K562 (cell line): ENCODE data around the gene PRRT1. TPM values are rescaled to one million over a fixed set of nuclear protein-coding genes. Genes with fewer than 3 reads are reported as not detected.

Experiments used
- CHCHD3 ChIP-seq: fragments of 250-450 bp; sonication (Bioruptor Pico); IDR thresholded peaks from 2 replicates; pipeline ENCODE4 v2.1.2; 2022; ENCODE audit warnings: mild to moderate bottlenecking
- ERF ChIP-seq: fragments of 450-650 bp; formaldehyde crosslinking; IDR thresholded peaks from 2 replicates; pipeline ENCODE4 v1.4.0; 2020; ENCODE audit warnings: mild to moderate bottlenecking, mixed read lengths
- IRF1 ChIP-seq: sonication (generic); formaldehyde crosslinking; IDR thresholded peaks from 2 replicates; pipeline ENCODE4 v1.8.0; 2022; ENCODE audit warnings: missing genetic modification reagents, mild to moderate bottlenecking, borderline replicate concordance
- KLF6 ChIP-seq: fragments of 250-450 bp; sonication (Bioruptor Pico); IDR thresholded peaks from 2 replicates; pipeline ENCODE4 v1.4.0; 2020; ENCODE audit warnings: mild to moderate bottlenecking, moderate library complexity, borderline replicate concordance
- NELFE ChIP-seq: IDR thresholded peaks from 2 replicates; pipeline ENCODE4 v1.6.1; 2011; ENCODE audit warnings: mild to moderate bottlenecking; ENCODE audit not compliant: insufficient read depth, insufficient read length
- NFATC3 ChIP-seq: fragments of 450-650 bp; IDR thresholded peaks from 2 replicates; pipeline ENCODE4 v1.6.1; 2017; ENCODE audit warnings: mild to moderate bottlenecking
- SIN3A ChIP-seq, 2 experiments: fragments of 150-350 bp in 1 of 2; IDR thresholded peaks; 2 replicates each; pipeline ENCODE4 v1.6.1; 2011 to 2016; ENCODE audit warnings: borderline replicate concordance in 2 of 2, low read depth in 2 of 2, low read length in 2 of 2, mild to moderate bottlenecking in 2 of 2, moderate library complexity in 2 of 2; ENCODE audit not compliant: control insufficient read depth in 1 of 2
- SMARCE1 ChIP-seq: fragments of 450-650 bp; IDR thresholded peaks from 2 replicates; pipeline ENCODE4 v1.7.1; 2016; ENCODE audit warnings: mild to moderate bottlenecking
- SREBF1 ChIP-seq: fragments of 150-350 bp; IDR thresholded peaks from 2 replicates; pipeline ENCODE4 v1.6.1; 2014; ENCODE audit warnings: antibody characterized with exemption, low read depth, low read length, borderline replicate concordance
- TAF9B ChIP-seq: fragments of 450-650 bp; IDR thresholded peaks from 2 replicates; pipeline ENCODE4 v1.6.1; 2018; ENCODE audit warnings: mild to moderate bottlenecking; ENCODE audit not compliant: partially characterized antibody
- TCF7L2 ChIP-seq: fragments of 150-350 bp; IDR thresholded peaks from 2 replicates; pipeline ENCODE4 v1.6.1; 2016; ENCODE audit warnings: low read depth, mild to moderate bottlenecking, low read length, moderate library complexity
- U2AF2 ChIP-seq: fragments of 200-400 bp; formaldehyde crosslinking; optimal IDR thresholded peaks from 2 replicates; pipeline ENCODE3; 2017; ENCODE audit warnings: low read depth, mild to moderate bottlenecking, low read length
- ZNF311 ChIP-seq: fragments of 250-450 bp; sonication (Bioruptor Pico); IDR thresholded peaks from 2 replicates; pipeline ENCODE4 v1.4.0; 2020; ENCODE audit warnings: mild to moderate bottlenecking, moderate library complexity
- ZNF407 ChIP-seq: fragments of 450-650 bp; IDR thresholded peaks from 2 replicates; pipeline ENCODE4 v1.6.1; 2016; ENCODE audit warnings: low read depth
- ZNF41 ChIP-seq: fragments of 250-450 bp; sonication (Bioruptor Pico); conservative IDR thresholded peaks from 2 replicates; pipeline ENCODE4 v1.4.0; 2020; ENCODE audit warnings: mild to moderate bottlenecking
- ZNF668 ChIP-seq: fragments of 250-450 bp; sonication (Bioruptor Pico); IDR thresholded peaks from 2 replicates; pipeline ENCODE4 v1.8.0; 2022; ENCODE audit warnings: mild to moderate bottlenecking, inconsistent platforms
- ZNF717 ChIP-seq: fragments of 250-450 bp; sonication (Bioruptor Pico); IDR thresholded peaks from 2 replicates; pipeline ENCODE4 v1.5.0; 2021
- ZNF740 ChIP-seq, 3 experiments: fragments of 200-800 bp in 1 of 3; sonication (Bioruptor generic) in 1 of 3; sonication (generic) in 1 of 3; formaldehyde crosslinking in 1 of 3; IDR thresholded peaks; 2 replicates each; pipeline versions ENCODE4 v1.6.1 to v1.8.0; 2016 to 2022; ENCODE audit warnings: mild to moderate bottlenecking in 2 of 3, missing compliant biosample characterization in 2 of 3, missing genetic modification characterization in 2 of 3, missing genetic modification reagents in 1 of 3
- ZNF77 ChIP-seq: fragments of 250-450 bp; sonication (Bioruptor Pico); IDR thresholded peaks from 2 replicates; pipeline ENCODE4 v1.5.0; 2020
- polyA plus RNA-seq, 8 experiments: library from polyadenylated mRNA; depleted of rRNA in 4 of 8; stranded (reverse) in 5 of 8; unstranded in 3 of 8; fragments of >200 nt; fragmentation: Nextera tagmentation in 2 of 8; fragmentation: Illumina TruSeq in 1 of 8; extraction: Ambion mirVana in 2 of 8; extraction: Trizol in 1 of 8; gene quantifications; 2 replicates each; pipeline versions ENCODE4 v1.2.1 to v1.2.3, GENCODE V29; 2011 to 2014; ENCODE audit warnings: inconsistent platforms in 1 of 8, missing spikeins in 1 of 8
- total RNA-seq, 7 experiments: library from RNA; depleted of rRNA in 6 of 7; stranded (reverse); fragments of >200 nt in 6 of 7; fragmentation: Illumina TruSeq in 2 of 7; extraction: Trizol in 2 of 7; gene quantifications; 2 replicates each; pipeline versions ENCODE4 v1.2.1 to v1.2.3, GENCODE V29; 2011 to 2021; ENCODE audit warnings: low replicate concordance in 1 of 7

PRRT1 gene
- total and polyA plus RNA-seq, 9 of the 15 experiments (the other 6 are each of a cell fraction or from before 2014, with no cell fraction given) = 0.14 to 3.5 (median 0.41) TPM

GRCh38 chr6:32177788-32178546 is 26.2 kb upstream of the PRRT1 start, which contains the start of gene RNF5 (continued):
- TF ChIP-seq SIN3A (IDR thresholded peaks at IDR 0.05; ENCODE audit: borderline replicate concordance in 2 of 2, control insufficient read depth in 1 of 2, low read depth in 2 of 2, low read length in 2 of 2) (no peak; a peak in 1 of 4 replicates), KLF6 (CRISPR knock-in tag) (no peak), ZNF668 (CRISPR knock-in tag) (no peak), ZNF740 (CRISPR knock-in tag; IDR thresholded peaks at IDR 0.05) (no peak), ZNF740 (tag; IDR thresholded peaks at IDR 0.05) (no peak), ERF (CRISPR knock-in tag) (no peak), ZNF77 (no peak), ZNF311 (CRISPR knock-in tag) (no peak), NELFE (no peak), CHCHD3 (CRISPR knock-in tag) (no peak), U2AF2 (no peak), TAF9B (no peak), IRF1 (CRISPR knock-in tag) (no peak), SMARCE1 (no peak), SREBF1 (no peak), TCF7L2 (peak; percentile 80), ZNF41 (CRISPR knock-in tag) (no peak), ZNF717 (CRISPR knock-in tag) (no peak), NFATC3 (no peak), ZNF407 (peak; percentile 92)
